DMS53 treated with DMSO at 0.1 percent for 48 hours (cell line): ENCODE data around the gene CD209.
"Not testable (repeated sequence)": the region's sequence is repeated elsewhere in the genome, so short reads cannot be mapped to it uniquely, and the experiment has no call there.

Source experiments
- DNase-seq: peaks from one replicate; lab custom pipeline; 2025; ENCODE audit not compliant: unreplicated experiment; lab: John Stamatoyannopoulos, UW

CD209 gene, protein sequence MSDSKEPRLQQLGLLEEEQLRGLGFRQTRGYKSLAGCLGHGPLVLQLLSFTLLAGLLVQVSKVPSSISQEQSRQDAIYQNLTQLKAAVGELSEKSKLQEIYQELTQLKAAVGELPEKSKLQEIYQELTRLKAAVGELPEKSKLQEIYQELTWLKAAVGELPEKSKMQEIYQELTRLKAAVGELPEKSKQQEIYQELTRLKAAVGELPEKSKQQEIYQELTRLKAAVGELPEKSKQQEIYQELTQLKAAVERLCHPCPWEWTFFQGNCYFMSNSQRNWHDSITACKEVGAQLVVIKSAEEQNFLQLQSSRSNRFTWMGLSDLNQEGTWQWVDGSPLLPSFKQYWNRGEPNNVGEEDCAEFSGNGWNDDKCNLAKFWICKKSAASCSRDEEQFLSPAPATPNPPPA

DNA sequence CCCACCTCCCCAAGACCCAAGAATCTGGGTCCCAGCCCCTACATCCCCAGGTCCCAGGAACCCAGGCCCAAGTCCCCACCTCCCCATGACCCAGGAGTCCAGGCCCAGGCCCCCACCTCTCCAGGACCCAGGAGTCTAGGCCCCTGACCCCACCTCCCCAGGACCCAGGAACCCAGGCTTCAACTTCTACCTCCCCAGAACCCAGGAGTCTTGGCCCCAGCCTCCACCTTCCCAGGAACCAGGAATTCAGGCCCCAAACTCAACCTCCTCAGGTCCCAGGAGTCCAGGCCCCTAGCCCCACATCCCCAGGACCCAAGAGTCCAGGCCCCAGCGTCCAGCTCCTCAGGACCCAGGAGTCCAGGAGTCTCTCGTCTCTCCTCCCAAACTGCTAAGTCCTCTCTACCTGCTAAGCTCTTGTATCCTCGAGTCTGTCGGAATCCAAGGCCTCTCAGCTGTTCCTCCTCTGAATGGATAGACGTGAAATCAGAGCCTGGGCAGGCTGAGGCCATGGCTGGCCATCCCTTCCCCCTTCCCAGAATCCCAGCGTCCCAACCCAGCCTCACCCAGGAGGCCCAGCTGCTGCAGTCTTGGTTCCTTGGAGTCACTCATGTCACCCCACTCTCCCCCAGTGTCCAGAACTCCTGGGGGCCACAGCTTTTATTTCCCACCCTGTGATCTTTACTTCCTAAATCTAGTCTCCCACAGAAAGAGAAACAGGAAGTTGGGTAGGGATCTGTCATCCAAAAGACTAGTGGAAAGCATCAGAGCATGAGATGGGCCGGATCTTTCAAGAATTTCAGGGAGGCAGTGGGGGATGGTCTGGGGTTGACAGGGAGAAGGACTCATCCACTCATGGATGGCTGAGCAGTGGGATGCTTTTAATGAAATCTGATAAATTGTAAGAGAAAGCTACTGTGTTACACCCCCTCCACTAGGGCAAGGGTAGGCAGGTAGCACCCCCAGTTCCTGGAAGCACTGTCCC is at the start of gene CD209:
Gene CD209 (minus strand): TSS at position 632 of the 982 bp plus-strand sequence. CDS start 23 bp downstream, at position 609.
- no peak for DNase-seq

- no peak for DNase-seq
Observed at GRCh38 chr19:7795555-7796161, 48.3 kb upstream of the CD209 start.

- DNase-seq: no peak
Observed at GRCh38 chr19:7793493-7793892, 46.2 kb upstream of the CD209 start.

GRCh38 chr19:7792701-7793100 is 45.4 kb upstream of the CD209 start:
- not testable (repeated sequence) for DNase-seq

- no peak for DNase-seq
Observed at GRCh38 chr19:7792281-7792680, 44.9 kb upstream of the CD209 start.

- no peak for DNase-seq
Observed at GRCh38 chr19:7790416-7790815, 43.1 kb upstream of the CD209 start.

- no peak for DNase-seq
Observed at GRCh38 chr19:7789447-7789846, 42.1 kb upstream of the CD209 start.

GRCh38 chr19:7788933-7789323 is 41.6 kb upstream of the CD209 start:
- no peak for DNase-seq

GRCh38 chr19:7788178-7788932 is 41.0 kb upstream of the CD209 start:
- DNase-seq: no peak

DNA sequence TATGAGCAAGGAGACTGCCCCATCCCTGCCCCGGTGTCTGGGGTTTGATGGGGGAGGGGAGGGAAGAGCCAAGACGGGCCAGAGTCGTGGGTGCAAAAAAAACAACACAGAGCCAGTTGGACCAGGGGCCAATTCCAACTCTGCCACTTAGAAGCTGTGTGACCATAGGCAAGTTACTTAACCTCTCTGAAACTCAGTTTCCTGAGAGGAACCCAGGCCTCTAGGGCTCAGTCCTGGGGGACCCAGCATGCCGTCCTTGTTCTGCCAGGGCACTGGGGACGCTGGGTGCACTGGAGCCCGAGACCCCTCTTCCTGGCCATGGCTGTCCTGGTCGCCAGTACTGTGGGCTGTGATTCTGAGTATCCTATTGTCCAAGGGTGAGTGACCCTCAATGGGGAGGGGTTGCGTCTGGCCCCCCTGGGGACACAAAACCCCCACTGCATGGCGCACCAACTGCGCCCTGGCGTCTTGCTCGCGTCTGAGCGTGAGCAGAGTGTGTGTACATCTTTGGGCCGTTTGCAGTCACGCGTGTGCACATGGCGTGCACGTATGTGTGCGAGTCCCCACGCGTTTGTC is 40.4 kb upstream of the CD209 start:
- no peak for DNase-seq

DNA sequence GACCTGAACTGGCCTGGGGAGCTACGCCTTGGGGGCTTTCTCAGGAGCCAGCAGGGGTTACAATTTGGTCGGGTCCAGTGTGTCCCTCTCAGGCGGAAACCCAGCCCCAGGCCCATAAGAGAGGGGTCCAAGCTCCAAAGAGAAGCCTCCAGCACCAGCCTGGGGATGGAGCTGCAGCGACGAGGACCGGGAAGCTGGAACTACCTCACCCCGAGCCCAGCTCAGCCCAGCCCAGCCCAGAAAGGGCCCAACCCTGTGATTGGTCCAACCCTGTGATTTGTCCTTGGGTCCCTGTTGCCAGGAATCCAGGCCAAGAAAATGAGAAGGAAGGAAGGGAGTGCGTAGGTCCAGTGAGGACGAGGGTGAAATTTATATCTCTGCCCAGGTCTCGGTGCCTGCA is 39.8 kb upstream of the CD209 start:
- no peak for DNase-seq

DNA sequence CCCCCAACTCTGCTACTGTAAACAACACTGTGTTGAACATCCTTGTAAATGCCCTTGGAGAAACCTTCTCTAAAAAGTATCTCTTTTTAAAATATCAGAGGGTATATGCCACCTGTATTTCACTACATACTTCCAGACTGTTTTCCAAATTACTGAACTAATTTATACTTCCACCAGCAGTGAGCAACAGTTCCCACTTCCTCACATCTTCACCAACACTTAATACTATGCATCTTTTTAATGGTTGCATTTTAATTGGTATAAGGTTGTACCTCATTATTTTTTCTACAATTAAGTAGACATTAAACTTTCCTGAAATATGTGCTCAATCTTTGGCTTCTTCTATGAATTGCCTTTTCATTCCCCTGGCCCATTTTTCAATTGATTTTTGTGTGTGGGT is 37.5 kb upstream of the CD209 start:
- no peak for DNase-seq

GRCh38 chr19:7783991-7784423 is 36.7 kb upstream of the CD209 start:
- no peak for DNase-seq

GRCh38 chr19:7781157-7781556 is 33.8 kb upstream of the CD209 start:
- no peak for DNase-seq

DNA sequence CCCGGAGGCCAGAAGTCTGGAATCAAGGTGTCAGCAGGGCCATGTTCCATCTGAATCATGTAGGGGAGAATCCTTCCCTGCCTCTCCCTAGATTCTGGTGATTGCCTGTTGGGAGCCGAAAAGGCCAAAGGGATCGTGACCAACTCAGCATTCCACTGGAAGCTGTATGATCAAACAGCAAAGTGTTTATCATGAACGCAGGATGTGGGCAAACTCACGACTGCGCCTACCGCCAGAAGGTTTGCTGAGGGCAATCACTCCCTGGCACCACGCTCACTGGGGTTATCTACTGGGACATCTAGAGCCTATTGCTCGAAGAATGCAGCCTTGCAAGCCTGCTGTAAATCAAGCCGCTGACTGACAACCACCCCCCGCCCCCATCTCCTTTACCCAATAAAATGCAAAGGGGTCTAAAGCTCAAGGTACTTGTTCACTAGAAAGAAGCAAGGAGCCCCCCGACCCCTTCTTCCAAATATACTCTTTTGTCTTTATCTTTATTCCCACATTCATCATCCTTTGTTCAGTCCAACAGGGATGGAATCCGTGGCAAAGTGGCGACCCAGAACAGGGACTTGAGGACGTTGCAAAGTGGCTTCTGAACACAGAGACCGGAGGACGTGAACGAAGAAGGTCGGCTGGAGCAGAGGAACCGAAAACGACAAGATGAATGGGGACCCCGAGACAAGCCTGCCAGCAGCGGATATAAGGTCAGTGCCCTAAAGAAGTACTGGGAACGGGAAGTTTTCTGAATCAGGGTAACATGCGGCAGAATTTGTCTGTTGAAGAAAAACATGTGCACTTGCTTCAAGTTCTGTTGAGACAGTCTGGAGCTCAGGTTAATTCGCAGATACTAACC is 32.5 kb upstream of the CD209 start:
- no peak for DNase-seq

- DNase-seq: no peak
Observed at GRCh38 chr19:7778081-7778480, 30.7 kb upstream of the CD209 start.

DNA sequence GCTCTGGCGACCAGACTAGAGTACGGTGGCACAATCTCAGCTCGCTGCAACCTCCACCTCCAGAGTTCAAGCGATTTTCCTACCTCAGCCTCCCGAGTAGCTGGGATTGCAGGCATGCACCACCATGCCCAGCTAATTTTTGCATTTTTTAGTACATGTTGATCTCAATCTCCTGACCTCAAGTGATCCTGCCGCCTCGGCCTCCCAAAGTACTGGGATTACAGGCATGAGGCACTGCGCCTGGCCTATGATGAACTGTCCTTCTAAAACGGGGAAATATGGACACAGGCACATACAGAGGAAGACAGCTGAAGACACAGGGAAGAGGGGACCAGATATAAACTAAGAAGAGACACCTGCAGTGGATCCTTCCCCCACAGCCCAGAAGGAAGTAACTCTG is 28.4 kb upstream of the CD209 start:
- no peak for DNase-seq

GRCh38 chr19:7773841-7774240 is 26.5 kb upstream of the CD209 start:
- no peak for DNase-seq

DNA sequence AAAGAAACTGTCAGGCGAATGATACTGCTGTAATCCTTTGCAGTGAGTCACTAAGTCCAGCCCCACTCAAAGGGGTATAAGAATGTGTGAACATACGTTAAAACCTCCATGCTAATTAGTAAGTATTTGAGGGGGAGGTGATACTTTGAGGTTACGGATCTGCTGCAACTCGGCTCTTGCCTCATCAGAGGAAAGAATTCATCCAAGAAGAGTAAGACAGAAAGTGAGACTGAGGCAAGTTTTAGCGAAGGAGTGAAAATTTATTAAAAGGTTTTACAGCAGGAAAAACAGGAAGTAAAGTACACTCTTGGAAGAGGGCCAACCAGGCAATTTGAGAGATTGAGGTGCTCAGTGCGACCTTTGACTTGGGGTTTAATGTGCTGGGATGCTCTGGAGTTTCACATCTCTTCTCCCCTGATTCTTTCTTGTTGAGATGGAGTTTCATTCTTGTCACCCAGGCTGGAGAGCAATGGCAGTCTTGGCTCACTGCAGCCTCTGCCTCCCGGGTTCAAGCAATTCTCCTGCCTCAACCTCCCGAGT is 25.5 kb upstream of the CD209 start:
- no peak for DNase-seq
